ENCODE results near the gene TMEM39B. TPM values are rescaled to one million over a fixed set of nuclear protein-coding genes. Genes with fewer than 3 reads are reported as not detected.
A peak's percentile ranks its signal among the peaks of the same experiment; 100 is the strongest.

Gene TMEM39B
- total RNA-seq, 1 experiment from 2014 or later: 30.4 TPM

DNA sequence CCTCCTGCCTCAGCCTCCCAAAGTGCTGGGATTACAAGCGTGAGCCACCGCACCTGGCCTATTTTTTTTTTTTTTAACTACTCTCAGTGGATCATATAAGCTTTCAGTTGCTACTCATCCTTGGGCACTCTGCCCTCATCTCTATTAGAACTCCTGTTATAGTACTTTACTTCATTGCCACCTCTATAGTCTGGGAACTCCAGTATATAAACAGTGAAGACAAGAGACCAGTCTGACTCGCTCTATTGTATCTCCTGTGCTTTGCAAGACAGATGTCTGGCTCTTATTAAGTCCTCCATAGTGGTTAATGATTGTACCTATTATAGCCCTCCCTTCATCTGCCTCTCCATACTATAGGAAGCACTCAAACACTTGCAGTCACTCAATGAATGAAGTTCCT is 44.0 kb upstream of the TMEM39B start:
- no TSS peak for BruUV-seq (replicated peaks)
- H3K27ac ChIP-seq (ENCODE audit: low read depth, low read length, poor library complexity, severe bottlenecking): no peak overlapping the region
- H3K27me3 ChIP-seq (replicated peaks; ENCODE audit: insufficient read depth, low read depth, low read length, poor library complexity): no peaks in the 10 kb centered on the region
- peaks cover 36% of the 10 kb centered on the region for H3K36me3 ChIP-seq (ENCODE audit: insufficient read depth, low read length, poor library complexity, severe bottlenecking)
- TF ChIP-seq, protein P1, sequence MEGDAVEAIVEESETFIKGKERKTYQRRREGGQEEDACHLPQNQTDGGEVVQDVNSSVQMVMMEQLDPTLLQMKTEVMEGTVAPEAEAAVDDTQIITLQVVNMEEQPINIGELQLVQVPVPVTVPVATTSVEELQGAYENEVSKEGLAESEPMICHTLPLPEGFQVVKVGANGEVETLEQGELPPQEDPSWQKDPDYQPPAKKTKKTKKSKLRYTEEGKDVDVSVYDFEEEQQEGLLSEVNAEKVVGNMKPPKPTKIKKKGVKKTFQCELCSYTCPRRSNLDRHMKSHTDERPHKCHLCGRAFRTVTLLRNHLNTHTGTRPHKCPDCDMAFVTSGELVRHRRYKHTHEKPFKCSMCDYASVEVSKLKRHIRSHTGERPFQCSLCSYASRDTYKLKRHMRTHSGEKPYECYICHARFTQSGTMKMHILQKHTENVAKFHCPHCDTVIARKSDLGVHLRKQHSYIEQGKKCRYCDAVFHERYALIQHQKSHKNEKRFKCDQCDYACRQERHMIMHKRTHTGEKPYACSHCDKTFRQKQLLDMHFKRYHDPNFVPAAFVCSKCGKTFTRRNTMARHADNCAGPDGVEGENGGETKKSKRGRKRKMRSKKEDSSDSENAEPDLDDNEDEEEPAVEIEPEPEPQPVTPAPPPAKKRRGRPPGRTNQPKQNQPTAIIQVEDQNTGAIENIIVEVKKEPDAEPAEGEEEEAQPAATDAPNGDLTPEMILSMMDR (conservative IDR thresholded peaks at IDR 0.05; ENCODE audit: low read depth, low read length): no peak
- no peak for TF ChIP-seq EZH2 (IDR thresholded peaks at IDR 0.05; ENCODE audit: borderline replicate concordance, low read depth, low read length, poor library complexity, severe bottlenecking)
- POLR2A ChIA-PET (ENCODE audit: low non-redundant PET): no interaction called here
- no peak overlapping the region for H3K4me3 ChIP-seq (ENCODE audit: low read depth, low read length, poor library complexity, severe bottlenecking)
- CTCF ChIA-PET: no interaction called here
- intact Hi-C loops (cut with micrococcal nuclease; ENCODE audit: unreplicated experiment): no loop called here
- H3K9me3 ChIP-seq (ENCODE audit: low read depth, low read length, poor library complexity, severe bottlenecking): no peaks in the 10 kb centered on the region
- H3K4me1 ChIP-seq (ENCODE audit: insufficient read depth, low read length, poor library complexity, severe bottlenecking): no peaks in the 10 kb centered on the region
- DNase-seq (ENCODE audit: low spot score): no peak

DNA sequence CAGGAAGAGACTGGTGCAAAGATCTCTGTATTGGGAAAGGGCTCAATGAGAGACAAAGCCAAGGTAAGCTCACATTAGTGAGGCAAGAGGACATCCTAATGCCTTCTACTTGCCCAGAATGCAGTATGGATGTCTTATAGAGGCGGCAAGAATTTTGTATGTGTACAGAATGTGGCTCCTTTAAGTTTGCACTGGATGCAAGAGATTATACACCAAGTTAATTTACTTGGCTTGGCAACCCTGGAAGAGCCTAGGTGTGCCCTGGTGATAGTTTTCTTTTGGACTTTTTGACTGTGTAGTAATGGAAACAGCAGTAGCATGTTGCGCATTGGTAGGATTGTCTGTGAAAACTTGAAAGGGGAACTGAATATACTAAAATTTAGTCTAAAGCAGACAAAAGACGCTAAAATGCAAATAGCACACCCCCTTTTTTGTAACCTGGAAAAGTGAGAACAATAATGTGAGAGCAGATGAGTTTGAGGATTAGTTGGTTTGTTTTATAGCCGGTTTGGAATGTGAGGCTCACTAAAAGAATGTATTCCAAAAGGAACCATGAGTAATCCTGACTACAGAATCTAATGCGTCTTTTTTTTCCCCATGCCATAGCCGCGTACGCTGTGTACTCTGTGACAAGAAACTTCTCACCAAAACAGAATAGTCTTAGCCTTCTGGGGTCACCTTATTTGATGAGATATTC is 41.0 kb upstream of the TMEM39B start:
- Histone ChIP-seq H3K9me3 (ENCODE audit: low read depth, low read length, poor library complexity, severe bottlenecking) (no peaks in the 10 kb centered on the region), H3K27ac (ENCODE audit: low read depth, low read length, poor library complexity, severe bottlenecking) (no peak overlapping the region), H3K36me3 (ENCODE audit: insufficient read depth, low read length, poor library complexity, severe bottlenecking) (peaks cover 52% of the 10 kb centered on the region), H3K4me3 (ENCODE audit: low read depth, low read length, poor library complexity, severe bottlenecking) (no peak overlapping the region), H3K4me1 (ENCODE audit: insufficient read depth, low read length, poor library complexity, severe bottlenecking) (no peaks in the 10 kb centered on the region), H3K27me3 (replicated peaks; ENCODE audit: insufficient read depth, low read depth, low read length, poor library complexity) (no peaks in the 10 kb centered on the region)
- CTCF ChIA-PET: interaction anchor here (0.6 kb wide), 1 partner anchor 93 kb away, joined by 4 read pairs; the partner anchor contains the start of gene PTP4A2
- no peak for DNase-seq (ENCODE audit: low spot score)
- intact Hi-C loops (cut with micrococcal nuclease; ENCODE audit: unreplicated experiment): no loop called here
- POLR2A ChIA-PET (ENCODE audit: low non-redundant PET): no interaction called here
- no TSS peak for BruUV-seq (replicated peaks)
- TF ChIP-seq EZH2 (IDR thresholded peaks at IDR 0.05; ENCODE audit: borderline replicate concordance, low read depth, low read length, poor library complexity, severe bottlenecking): no peak
- TF ChIP-seq, protein P1 (conservative IDR thresholded peaks at IDR 0.05; ENCODE audit: low read depth, low read length): no peak

DNA sequence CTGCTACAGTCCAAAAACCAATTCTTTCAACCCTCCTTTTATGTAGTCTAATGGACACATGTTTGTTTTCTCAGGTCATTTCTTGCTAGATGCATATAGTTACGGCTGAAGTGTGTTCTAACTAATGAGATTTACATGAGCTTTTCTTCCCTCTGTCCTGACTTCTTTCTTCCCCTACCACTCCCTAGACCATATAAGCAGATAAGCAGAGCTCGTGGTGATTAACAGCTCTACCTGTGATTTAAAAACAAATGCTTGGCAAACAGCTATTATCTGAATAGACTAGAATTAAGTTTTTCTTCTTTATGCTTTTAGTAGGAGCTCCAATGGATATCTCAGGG is 40.5 kb upstream of the TMEM39B start:
- Histone ChIP-seq H3K36me3 (ENCODE audit: insufficient read depth, low read length, poor library complexity, severe bottlenecking) (peaks cover 58% of the 10 kb centered on the region), H3K9me3 (ENCODE audit: low read depth, low read length, poor library complexity, severe bottlenecking) (no peaks in the 10 kb centered on the region), H3K27me3 (replicated peaks; ENCODE audit: insufficient read depth, low read depth, low read length, poor library complexity) (no peaks in the 10 kb centered on the region), H3K27ac (ENCODE audit: low read depth, low read length, poor library complexity, severe bottlenecking) (no peak overlapping the region), H3K4me3 (ENCODE audit: low read depth, low read length, poor library complexity, severe bottlenecking) (no peak overlapping the region), H3K4me1 (ENCODE audit: insufficient read depth, low read length, poor library complexity, severe bottlenecking) (no peaks in the 10 kb centered on the region)
- ChIA-PET POLR2A (ENCODE audit: low non-redundant PET) (no interaction called here), CTCF (interaction anchor here (0.6 kb wide), 1 partner anchor 94 kb away, joined by 4 read pairs; the partner anchor contains the start of gene PTP4A2)
- BruUV-seq (replicated peaks): TSS peak; percentile 10
- no peak for DNase-seq (ENCODE audit: low spot score)
- TF ChIP-seq, protein P1 (conservative IDR thresholded peaks at IDR 0.05; ENCODE audit: low read depth, low read length): no peak
- no peak for TF ChIP-seq EZH2 (IDR thresholded peaks at IDR 0.05; ENCODE audit: borderline replicate concordance, low read depth, low read length, poor library complexity, severe bottlenecking)
- intact Hi-C loops (cut with micrococcal nuclease; ENCODE audit: unreplicated experiment): no loop called here
